HG02610 (cell line): ENCODE measurements around the gene CEACAM3.

ENCODE experiments used
- ATAC-seq: cut with Tn5 transposase; IDR thresholded peaks from one replicate; pipeline ENCODE4 v1.9.1; 2021; ENCODE audit warnings: mild to moderate bottlenecking, moderate library complexity; ENCODE audit not compliant: unreplicated experiment

CEACAM3 gene

GRCh38 chr19:41843371-41843770 is 47.0 kb downstream of the CEACAM3 start:
- ATAC-seq, result no peak

- ATAC-seq, result no peak
Observed at GRCh38 chr19:41844601-41845000, 48.2 kb downstream of the CEACAM3 start, which contains the start of gene LYPD4. Gene LYPD4 (minus strand): TSS chr19:41844683. CDS start chr19:41839285, 5,398 bp downstream.

GRCh38 chr19:41845001-41845050 is 48.4 kb downstream of the CEACAM3 start, which contains the start of gene DMRTC2:
Gene DMRTC2 (plus strand): TSS chr19:41845042. CDS start chr19:41847429, 2,387 bp downstream.
- ATAC-seq, result no peak

- ATAC-seq, result no peak
Observed at GRCh38 chr19:41845051-41845590, 48.7 kb downstream of the CEACAM3 start.

GRCh38 chr19:41847351-41848105 is 51.1 kb downstream of the CEACAM3 start:
- no peak for ATAC-seq

- ATAC-seq, result no peak
Observed at GRCh38 chr19:41848666-41849065, 52.3 kb downstream of the CEACAM3 start.

GRCh38 chr19:41849067-41849466 is 52.7 kb downstream of the CEACAM3 start:
- no peak for ATAC-seq

GRCh38 chr19:41850381-41850780 is 54.0 kb downstream of the CEACAM3 start:
- no peak for ATAC-seq

- ATAC-seq, result no peak
Observed at GRCh38 chr19:41851456-41851855, 55.1 kb downstream of the CEACAM3 start.

GRCh38 chr19:41853344-41853743 is 57.0 kb downstream of the CEACAM3 start:
- ATAC-seq, result no peak

- ATAC-seq, result no peak
Observed at GRCh38 chr19:41853768-41854167, 57.4 kb downstream of the CEACAM3 start.

GRCh38 chr19:41859213-41859617 is 62.8 kb downstream of the CEACAM3 start:
- no peak for ATAC-seq

- ATAC-seq, result peak; percentile 70
Observed at GRCh38 chr19:41859618-41860418, 63.4 kb downstream of the CEACAM3 start, which contains the start of gene RPS19. Gene RPS19 (plus strand): TSS chr19:41860255. CDS start chr19:41860775, 520 bp downstream.

GRCh38 chr19:41860419-41861115 is 64.2 kb downstream of the CEACAM3 start:
- no peak for ATAC-seq
